A673 (cell line): ENCODE measurements around the gene CLSTN2. TPM values are rescaled to one million over a fixed set of nuclear protein-coding genes. Genes with fewer than 3 reads are reported as not detected.

Source experiments
- BruUV-seq: library from RNA; stranded (reverse); fragments of 400-500 nt; replicated peaks from 2 replicates; lab custom pipeline; 2021; lab: Mats Ljungman, UMichigan
- CTCF ChIA-PET: fragments of 300-600 bp; sonication (Branson Sonifier 250); formaldehyde crosslinking; loops from one replicate; lab custom pipeline; 2022; ENCODE audit warnings: antibody characterized with exemption; lab: Charles Lee
- POLR2A ChIA-PET: fragments of 300-600 bp; sonication (Branson Sonifier 250); formaldehyde crosslinking; loops from one replicate; lab custom pipeline; 2022; ENCODE audit warnings: antibody characterized with exemption; ENCODE audit not compliant: low non-redundant PET; lab: Charles Lee
- DNase-seq: peaks from one replicate; pipeline ENCODE4 v3.0.0-alpha.2; 2015; ENCODE audit warnings: low spot score
- H3K27ac ChIP-seq: fragments of 200-600 bp; sonication (generic); 2 replicates; pipeline ENCODE4 v1.5.1; 2016; ENCODE audit warnings: mixed run types, low read depth, mild to moderate bottlenecking, mixed read lengths, antibody characterized with exemption, low read length; ENCODE audit not compliant: poor library complexity, severe bottlenecking
- H3K27me3 ChIP-seq: fragments of 200-600 bp; sonication (generic); replicated peaks from 2 replicates; pipeline ENCODE4 v1.6.1; 2017; ENCODE audit warnings: mixed run types, low read depth, mild to moderate bottlenecking, mixed read lengths, antibody characterized with exemption, low read length; ENCODE audit not compliant: insufficient read depth, poor library complexity
- H3K36me3 ChIP-seq: fragments of 200-600 bp; sonication (generic); 2 replicates; pipeline ENCODE4 v1.6.1; 2016; ENCODE audit warnings: mixed run types, mild to moderate bottlenecking, mixed read lengths, antibody characterized with exemption, low read length; ENCODE audit not compliant: insufficient read depth, poor library complexity, severe bottlenecking
- H3K4me1 ChIP-seq: fragments of 200-600 bp; sonication (generic); 2 replicates; pipeline ENCODE4 v1.6.1; 2017; ENCODE audit warnings: mixed run types, mild to moderate bottlenecking, mixed read lengths, antibody characterized with exemption, low read length; ENCODE audit not compliant: insufficient read depth, poor library complexity, severe bottlenecking
- H3K4me3 ChIP-seq: fragments of 200-600 bp; sonication (generic); 2 replicates; pipeline ENCODE4 v1.5.1; 2016; ENCODE audit warnings: low read depth, mixed run types, mild to moderate bottlenecking, mixed read lengths, low read length; ENCODE audit not compliant: poor library complexity, severe bottlenecking
- H3K9me3 ChIP-seq: fragments of 200-600 bp; sonication (generic); 2 replicates; pipeline ENCODE4 v1.6.1; 2016; ENCODE audit warnings: mixed run types, low read depth, mild to moderate bottlenecking, mixed read lengths, antibody characterized with exemption, low read length; ENCODE audit not compliant: poor library complexity, severe bottlenecking
- EZH2 ChIP-seq: fragments of 200-600 bp; sonication (generic); IDR thresholded peaks from 2 replicates; pipeline ENCODE4 v1.6.1; 2017; ENCODE audit warnings: borderline replicate concordance, low read depth, mild to moderate bottlenecking, mixed read lengths, antibody characterized with exemption, low read length; ENCODE audit not compliant: poor library complexity, severe bottlenecking
- intact Hi-C: fragments of 100-400 bp; cut with micrococcal nuclease; formaldehyde crosslinking; loops from one replicate; pipeline ENCODE4 v1.10.0; 2022; ENCODE audit not compliant: unreplicated experiment
- total RNA-seq: library from RNA; stranded (reverse); gene quantifications from 2 replicates; pipeline ENCODE4 v1.2.3, GENCODE V29; 2021
- TF ChIP-seq, protein P1 (sequence below): fragments of 300-800, 200-600 bp; sonication (generic); conservative IDR thresholded peaks from 2 replicates; pipeline ENCODE4 v1.5.1; 2017; ENCODE audit warnings: low read depth, mild to moderate bottlenecking, antibody characterized with exemption, low read length, moderate library complexity, mixed read lengths

CLSTN2 gene
- total RNA-seq, 1 experiment from 2014 or later: 50.7 TPM

- Histone ChIP-seq H3K27ac (no peak overlapping the region), H3K9me3 (no peaks in the 10 kb centered on the region), H3K4me3 (no peak overlapping the region), H3K36me3 (no peaks in the 10 kb centered on the region), H3K27me3 (no peaks in the 10 kb centered on the region), H3K4me1 (no peaks in the 10 kb centered on the region)
- DNase-seq: no peak
- BruUV-seq: no TSS peak
- TF ChIP-seq, protein P1, sequence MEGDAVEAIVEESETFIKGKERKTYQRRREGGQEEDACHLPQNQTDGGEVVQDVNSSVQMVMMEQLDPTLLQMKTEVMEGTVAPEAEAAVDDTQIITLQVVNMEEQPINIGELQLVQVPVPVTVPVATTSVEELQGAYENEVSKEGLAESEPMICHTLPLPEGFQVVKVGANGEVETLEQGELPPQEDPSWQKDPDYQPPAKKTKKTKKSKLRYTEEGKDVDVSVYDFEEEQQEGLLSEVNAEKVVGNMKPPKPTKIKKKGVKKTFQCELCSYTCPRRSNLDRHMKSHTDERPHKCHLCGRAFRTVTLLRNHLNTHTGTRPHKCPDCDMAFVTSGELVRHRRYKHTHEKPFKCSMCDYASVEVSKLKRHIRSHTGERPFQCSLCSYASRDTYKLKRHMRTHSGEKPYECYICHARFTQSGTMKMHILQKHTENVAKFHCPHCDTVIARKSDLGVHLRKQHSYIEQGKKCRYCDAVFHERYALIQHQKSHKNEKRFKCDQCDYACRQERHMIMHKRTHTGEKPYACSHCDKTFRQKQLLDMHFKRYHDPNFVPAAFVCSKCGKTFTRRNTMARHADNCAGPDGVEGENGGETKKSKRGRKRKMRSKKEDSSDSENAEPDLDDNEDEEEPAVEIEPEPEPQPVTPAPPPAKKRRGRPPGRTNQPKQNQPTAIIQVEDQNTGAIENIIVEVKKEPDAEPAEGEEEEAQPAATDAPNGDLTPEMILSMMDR: no peak
- TF ChIP-seq EZH2: no peak
- ChIA-PET POLR2A (no interaction called here), CTCF (no interaction called here)
- intact Hi-C loops: no loop called here
Measured at GRCh38 chr3:140076552-140076951, 141.6 kb downstream of the CLSTN2 start.

GRCh38 chr3:140077406-140077805 lies 142.4 kb downstream of the CLSTN2 start:
- ChIA-PET CTCF (no interaction called here), POLR2A (no interaction called here)
- no peak overlapping the region for H3K27ac ChIP-seq
- no peak for TF ChIP-seq EZH2
- TF ChIP-seq, protein P1: no peak
- no peaks in the 10 kb centered on the region for H3K36me3 ChIP-seq
- no peaks in the 10 kb centered on the region for H3K27me3 ChIP-seq
- intact Hi-C loops: no loop called here
- no peak for DNase-seq
- H3K4me1 ChIP-seq: no peaks in the 10 kb centered on the region
- H3K4me3 ChIP-seq: no peak overlapping the region
- no TSS peak for BruUV-seq
- no peaks in the 10 kb centered on the region for H3K9me3 ChIP-seq

GRCh38 chr3:140078343-140078742 lies 143.4 kb downstream of the CLSTN2 start:
- no peak for DNase-seq
- no peaks in the 10 kb centered on the region for H3K36me3 ChIP-seq
- no peaks in the 10 kb centered on the region for H3K4me1 ChIP-seq
- no peaks in the 10 kb centered on the region for H3K9me3 ChIP-seq
- no peak overlapping the region for H3K27ac ChIP-seq
- TF ChIP-seq EZH2: no peak
- TF ChIP-seq, protein P1: no peak
- BruUV-seq: no TSS peak
- no peak overlapping the region for H3K4me3 ChIP-seq
- intact Hi-C loops: no loop called here
- ChIA-PET CTCF (no interaction called here), POLR2A (no interaction called here)
- no peaks in the 10 kb centered on the region for H3K27me3 ChIP-seq
